H1 (cell line): ENCODE data around the gene PHF14. TPM values are rescaled to one million over a fixed set of nuclear protein-coding genes. Genes with fewer than 3 reads are reported as not detected.

ENCODE experiments used
- CTCF ChIA-PET: fragments of 300-600 bp; sonication (Branson Sonifier 250); formaldehyde crosslinking; loops from one replicate; lab custom pipeline; 2021; ENCODE audit not compliant: partially characterized antibody; lab: Charles Lee
- POLR2A ChIA-PET: fragments of 300-600 bp; sonication (Branson Sonifier 250); formaldehyde crosslinking; loops from one replicate; lab custom pipeline; 2021; ENCODE audit warnings: inconsistent platforms; ENCODE audit not compliant: partially characterized antibody; lab: Charles Lee
- DNase-seq, 2 experiments: peaks; one replicate each; pipeline versions ENCODE4 v3.0.0 to v3.0.0-alpha.2; 2010 to 2022; ENCODE audit warnings: low spot score in 2 of 2, low read depth in 1 of 2, mixed read lengths in 1 of 2
- FAIRE-seq: peaks from 2 replicates; lab custom pipeline; 2011; peaks lifted over from hg19 to GRCh38; lab: Jason Lieb, UNC
- H2AFZ ChIP-seq: 2 replicates; pipeline ENCODE4 v1.8.1; 2012; ENCODE audit warnings: low read length, inconsistent platforms
- H2AK5ac ChIP-seq: 2 replicates; pipeline ENCODE4 v1.6.1; 2013; ENCODE audit warnings: low read depth, low read length
- H2BK120ac ChIP-seq: replicated peaks from 2 replicates; pipeline ENCODE3; 2013; ENCODE audit warnings: low read depth, low read length, inconsistent platforms
- H2BK12ac ChIP-seq: 2 replicates; pipeline ENCODE4 v1.6.1; 2013; ENCODE audit warnings: low read depth, low read length
- H2BK15ac ChIP-seq: 2 replicates; pipeline ENCODE4 v1.6.1; 2013; ENCODE audit warnings: low read length
- H2BK20ac ChIP-seq: 2 replicates; pipeline ENCODE4 v1.6.1; 2013; ENCODE audit warnings: low read length
- H2BK5ac ChIP-seq: 2 replicates; pipeline ENCODE4 v1.6.1; 2013; ENCODE audit warnings: low read depth, low read length
- H3K14ac ChIP-seq: 2 replicates; pipeline ENCODE4 v1.6.1; 2013; ENCODE audit warnings: inconsistent platforms; ENCODE audit not compliant: insufficient read length
- H3K18ac ChIP-seq: 2 replicates; pipeline ENCODE4 v1.6.1; 2013; ENCODE audit warnings: low read length; ENCODE audit errors: extremely low read depth
- H3K23ac ChIP-seq: 2 replicates; pipeline ENCODE4 v1.6.1; 2013; ENCODE audit warnings: inconsistent platforms; ENCODE audit not compliant: insufficient read length
- H3K23me2 ChIP-seq: 2 replicates; pipeline ENCODE4 v1.6.1; 2013; ENCODE audit warnings: low read depth, low read length
- H3K27ac ChIP-seq: 2 replicates; pipeline ENCODE4 v1.6.1; 2011; ENCODE audit warnings: low read depth, low read length, inconsistent platforms
- H3K27me3 ChIP-seq, 4 experiments: replicated peaks in 1 of 4; 1 replicate in 1 of 4; 2 replicates in 3 of 4; pipeline versions ENCODE4 v1.6.1 to v1.8.1; 2011 to 2013; ENCODE audit warnings: low read length in 3 of 4, mild to moderate bottlenecking in 3 of 4, inconsistent platforms in 2 of 4, mixed read lengths in 2 of 4, moderate library complexity in 1 of 4; ENCODE audit not compliant: control insufficient read depth in 3 of 4, insufficient read depth in 3 of 4; ENCODE audit errors: extremely low read depth in 1 of 4
- H3K36me3 ChIP-seq, 4 experiments: 2 replicates each; pipeline versions ENCODE4 v1.6.1 to v1.8.1; 2011 to 2013; ENCODE audit warnings: mild to moderate bottlenecking in 4 of 4, low read length in 3 of 4, moderate library complexity in 2 of 4, control low read depth in 1 of 4, inconsistent platforms in 1 of 4; ENCODE audit not compliant: insufficient read depth in 4 of 4, control insufficient read depth in 2 of 4
- H3K4ac ChIP-seq: replicated peaks from 2 replicates; pipeline ENCODE3; 2013; ENCODE audit warnings: low read length, low read depth, mixed read lengths, inconsistent platforms; ENCODE audit not compliant: insufficient read length
- H3K4me1 ChIP-seq, 4 experiments: replicated peaks in 1 of 4; 1 replicate in 1 of 4; 2 replicates in 3 of 4; pipeline versions ENCODE4 v1.6.1 to v1.8.1; 2011 to 2013; ENCODE audit warnings: low read length in 3 of 4, inconsistent platforms in 2 of 4, mixed read lengths in 1 of 4; ENCODE audit not compliant: insufficient read depth in 4 of 4, control insufficient read depth in 3 of 4
- H3K4me2 ChIP-seq, 2 experiments: 2 replicates each; pipeline versions ENCODE4 v1.6.1 to v1.8.1; 2011 to 2013; ENCODE audit warnings: low read depth in 2 of 2, low read length in 2 of 2, control low read depth in 1 of 2, inconsistent platforms in 1 of 2, mild to moderate bottlenecking in 1 of 2; ENCODE audit not compliant: insufficient read depth in 1 of 2
- H3K4me3 ChIP-seq, 4 experiments: fragments of 200-600, 300-600 bp in 1 of 4; sonication (generic), shearing (Covaris generic), sonication (Bioruptor Twin) in 1 of 4; 2 replicates each; pipeline versions ENCODE4 v1.5.1 to v1.8.1; 2011 to 2016; ENCODE audit warnings: low read length in 4 of 4, low read depth in 3 of 4, control low read depth in 2 of 4, inconsistent platforms in 2 of 4, mild to moderate bottlenecking in 2 of 4, mixed read lengths in 1 of 4, moderate library complexity in 1 of 4; ENCODE audit not compliant: insufficient read depth in 2 of 4; ENCODE audit errors: extremely low read depth in 1 of 4
- H3K56ac ChIP-seq: replicated peaks from 2 replicates; pipeline ENCODE3; 2013; ENCODE audit warnings: low read depth, mild to moderate bottlenecking, mixed read lengths, low read length, inconsistent platforms; ENCODE audit not compliant: insufficient read length
- H3K79me1 ChIP-seq: 2 replicates; pipeline ENCODE4 v1.6.1; 2013; ENCODE audit warnings: low read depth, low read length, control low read depth
- H3K79me2 ChIP-seq, 2 experiments: 2 replicates each; pipeline versions ENCODE4 v1.6.1 to v1.8.1; 2012 to 2013; ENCODE audit warnings: low read length in 2 of 2, mild to moderate bottlenecking in 2 of 2, inconsistent platforms in 1 of 2; ENCODE audit not compliant: insufficient read depth in 2 of 2, control insufficient read depth in 1 of 2
- H3K9ac ChIP-seq, 4 experiments: replicated peaks in 1 of 4; 1 replicate in 1 of 4; 2 replicates in 3 of 4; pipeline versions ENCODE4 v1.6.1 to v1.8.1; 2011 to 2013; ENCODE audit warnings: low read depth in 3 of 4, low read length in 3 of 4, control low read depth in 2 of 4, mild to moderate bottlenecking in 2 of 4, moderate library complexity in 2 of 4, inconsistent platforms in 1 of 4; ENCODE audit errors: extremely low read depth in 1 of 4
- H3K9me3 ChIP-seq, 2 experiments: 2 replicates each; pipeline versions ENCODE4 v1.6.1 to v1.8.1; 2012 to 2013; ENCODE audit warnings: mild to moderate bottlenecking in 2 of 2, moderate library complexity in 2 of 2, control low read depth in 1 of 2, inconsistent platforms in 1 of 2, low read depth in 1 of 2, low read length in 1 of 2, mixed read lengths in 1 of 2; ENCODE audit not compliant: insufficient read depth in 2 of 2
- H4K20me1 ChIP-seq, 2 experiments: replicated peaks in 1 of 2; 2 replicates each; pipeline versions ENCODE3 to v1.8.1; 2011 to 2013; ENCODE audit warnings: inconsistent platforms in 2 of 2, low read length in 2 of 2, mild to moderate bottlenecking in 1 of 2; ENCODE audit not compliant: insufficient read depth in 2 of 2, control insufficient read depth in 1 of 2
- H4K5ac ChIP-seq: 2 replicates; pipeline ENCODE4 v1.6.1; 2013; ENCODE audit warnings: low read length, low read depth, mixed read lengths, inconsistent platforms; ENCODE audit not compliant: insufficient read length
- H4K8ac ChIP-seq: 2 replicates; pipeline ENCODE4 v1.8.0; 2013; ENCODE audit warnings: mild to moderate bottlenecking, moderate library complexity, low read length, inconsistent platforms; ENCODE audit not compliant: insufficient read depth; ENCODE audit errors: extremely low read depth
- H4K91ac ChIP-seq: replicated peaks from 2 replicates; pipeline ENCODE3; 2013; ENCODE audit warnings: low read length, mixed read lengths, inconsistent platforms; ENCODE audit not compliant: insufficient read length
- CBX8 ChIP-seq: fragments of 300-800, 300-1000 bp; sonication (generic); IDR thresholded peaks from 2 replicates; pipeline ENCODE4 v1.7.1; 2016; ENCODE audit warnings: low read depth, low read length, borderline replicate concordance
- CREB1 ChIP-seq: IDR thresholded peaks from 2 replicates; pipeline ENCODE4 v1.6.1; 2012; ENCODE audit warnings: inconsistent platforms
- FOSL1 ChIP-seq: IDR thresholded peaks from 2 replicates; pipeline ENCODE4 v1.6.1; 2011; ENCODE audit warnings: mild to moderate bottlenecking, low read depth, low read length, moderate library complexity; ENCODE audit not compliant: insufficient read depth
- HDAC2 ChIP-seq, 2 experiments: fragments of 300-600 bp in 1 of 2; sonication (generic) in 1 of 2; IDR thresholded peaks; 2 replicates each; pipeline ENCODE4 v1.6.1; 2011 to 2012; ENCODE audit warnings: low read depth in 2 of 2, low read length in 2 of 2, mild to moderate bottlenecking in 2 of 2, moderate library complexity in 2 of 2, borderline replicate concordance in 1 of 2, inconsistent platforms in 1 of 2
- NANOG ChIP-seq: IDR thresholded peaks from 2 replicates; pipeline ENCODE4 v1.6.1; 2011; ENCODE audit warnings: low read length, low read depth, mild to moderate bottlenecking, inconsistent platforms; ENCODE audit not compliant: insufficient read depth, poor library complexity, severe bottlenecking
- RAD21 ChIP-seq, 2 experiments: IDR thresholded peaks in 1 of 2; conservative IDR thresholded peaks in 1 of 2; 2 replicates each; pipeline ENCODE4 v1.6.1; 2011; ENCODE audit warnings: low read depth in 2 of 2, low read length in 2 of 2, improper control_type of control experiment in 1 of 2, inconsistent platforms in 1 of 2, mild to moderate bottlenecking in 1 of 2, moderate library complexity in 1 of 2
- RBBP5 ChIP-seq: IDR thresholded peaks from 2 replicates; pipeline ENCODE4 v1.7.1; 2012; ENCODE audit warnings: low read depth, mild to moderate bottlenecking, inconsistent platforms, low read length, moderate library complexity, borderline replicate concordance
- SAP30 ChIP-seq: fragments of 300-600 bp; sonication (generic); IDR thresholded peaks from 2 replicates; pipeline ENCODE4 v1.7.1; 2012; ENCODE audit warnings: low read length, moderate library complexity, mild to moderate bottlenecking, inconsistent platforms; ENCODE audit not compliant: insufficient read depth, insufficient replicate concordance
- TAF1 ChIP-seq: IDR thresholded peaks from 2 replicates; pipeline ENCODE4 v1.6.1; 2011; ENCODE audit warnings: mild to moderate bottlenecking, low read depth, low read length
- TEAD4 ChIP-seq: IDR thresholded peaks from 2 replicates; pipeline ENCODE4 v1.6.1; 2012; ENCODE audit warnings: low read depth, low read length, inconsistent platforms, mixed read lengths
- ZNF274 ChIP-seq: IDR thresholded peaks from 2 replicates; pipeline ENCODE4 v1.7.0; 2012; ENCODE audit warnings: low read length, borderline replicate concordance; ENCODE audit errors: extremely low read depth
- polyA plus RNA-seq, 7 experiments: library from polyadenylated mRNA; depleted of rRNA in 3 of 7; stranded (reverse) in 5 of 7; unstranded in 2 of 7; fragments of >200 nt in 5 of 7; fragments of 200-250 nt in 2 of 7; gene quantifications; 1 replicate in 5 of 7; 2 replicates in 1 of 7; 4 replicates in 1 of 7; pipeline versions ENCODE4 v1.2.1 to v1.2.3, GENCODE V29; 2011 to 2013; ENCODE audit warnings: missing spikeins in 2 of 7, mixed read lengths in 2 of 7
- total RNA-seq: library from RNA; stranded (reverse); fragmentation: NEBNext Ultra II Directional; extraction: Animal tissue kit (Norgen Biotek cat#: 25700); gene quantifications from 2 replicates; pipeline ENCODE4 v1.2.1, GENCODE V29; 2021
- TF ChIP-seq, protein P1 (sequence below), 3 experiments: IDR thresholded peaks; 1 replicate in 2 of 3; 2 replicates in 1 of 3; pipeline versions ENCODE4 v1.5.1 to v1.6.1; 2011; ENCODE audit warnings: low read length in 3 of 3, mild to moderate bottlenecking in 3 of 3, inconsistent platforms in 2 of 3, low read depth in 1 of 3, moderate library complexity in 1 of 3; ENCODE audit not compliant: insufficient read depth in 1 of 3; ENCODE audit errors: control extremely low read depth in 1 of 3

Gene PHF14
- total and polyA plus RNA-seq, 2 of the 8 experiments (the other 6 are each of a cell fraction or from before 2014, with no cell fraction given): 17.9 to 70.6 TPM

DNA sequence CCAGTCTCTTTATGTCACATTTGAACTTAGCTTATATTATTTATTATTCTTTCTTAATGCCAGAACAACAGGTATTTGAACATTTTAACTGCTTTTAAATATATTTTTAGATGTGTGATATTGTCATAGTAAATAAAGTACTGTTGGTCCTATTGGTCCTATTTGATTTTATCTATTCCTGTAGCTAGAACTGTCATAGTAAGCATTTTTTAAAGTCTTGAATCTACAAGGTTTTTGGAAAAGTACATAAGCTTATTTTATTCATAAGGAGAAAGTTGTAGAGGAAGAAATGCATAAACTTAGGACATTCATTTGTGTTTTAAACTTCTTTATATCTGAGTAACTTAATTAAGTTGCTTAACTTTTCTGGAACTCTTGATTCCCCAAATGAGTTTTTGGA lies 136.0 kb downstream of the PHF14 start:
- Histone ChIP-seq H3K79me1 (no peaks in the 10 kb centered on the region), H3K27me3 (no peaks in the 10 kb centered on the region), H2AK5ac (no peak overlapping the region), H3K27ac (no peak overlapping the region), H2BK20ac (no peak overlapping the region), H3K4me2 (no peak overlapping the region), H3K36me3 (peaks cover 0 to 2% (median 0%) of the 10 kb centered on the region in 4 experiments; a peak in 3 of 8 replicates), H4K91ac (no peak overlapping the region), H2BK120ac (no peak overlapping the region), H3K79me2 (no peaks in the 10 kb centered on the region), H3K23me2 (no peaks in the 10 kb centered on the region), H3K9ac (no peak overlapping the region), H3K4me3 (no peak overlapping the region), H3K14ac (no peak overlapping the region), H2BK15ac (no peak overlapping the region), H2AFZ (no peak overlapping the region), H4K5ac (no peak overlapping the region), H4K20me1 (no peaks in the 10 kb centered on the region), H3K9me3 (no peaks in the 10 kb centered on the region), H2BK5ac (no peak overlapping the region), H4K8ac (no peak overlapping the region), H3K4me1 (no peaks in the 10 kb centered on the region), H2BK12ac (no peak overlapping the region), H3K23ac (no peak overlapping the region), H3K18ac (no peak overlapping the region), H3K56ac (no peak overlapping the region), H3K4ac (no peak overlapping the region)
- CTCF ChIA-PET: no interaction called here
- no peak for FAIRE-seq
- no peak for DNase-seq
- POLR2A ChIA-PET: no interaction called here
- no peak for TF ChIP-seq FOSL1
- no peak for TF ChIP-seq NANOG
- no peak for TF ChIP-seq RBBP5
- no peak for TF ChIP-seq CREB1
- no peak for TF ChIP-seq RAD21 (IDR thresholded peaks at IDR 0.05 in 1 of 2, conservative IDR thresholded peaks at IDR 0.05 in 1 of 2; ENCODE audit: low read depth in 2 of 2, low read length in 2 of 2)
- TF ChIP-seq SAP30: no peak
- TF ChIP-seq TEAD4: no peak
- TF ChIP-seq CBX8: no peak
- TF ChIP-seq, protein P1, sequence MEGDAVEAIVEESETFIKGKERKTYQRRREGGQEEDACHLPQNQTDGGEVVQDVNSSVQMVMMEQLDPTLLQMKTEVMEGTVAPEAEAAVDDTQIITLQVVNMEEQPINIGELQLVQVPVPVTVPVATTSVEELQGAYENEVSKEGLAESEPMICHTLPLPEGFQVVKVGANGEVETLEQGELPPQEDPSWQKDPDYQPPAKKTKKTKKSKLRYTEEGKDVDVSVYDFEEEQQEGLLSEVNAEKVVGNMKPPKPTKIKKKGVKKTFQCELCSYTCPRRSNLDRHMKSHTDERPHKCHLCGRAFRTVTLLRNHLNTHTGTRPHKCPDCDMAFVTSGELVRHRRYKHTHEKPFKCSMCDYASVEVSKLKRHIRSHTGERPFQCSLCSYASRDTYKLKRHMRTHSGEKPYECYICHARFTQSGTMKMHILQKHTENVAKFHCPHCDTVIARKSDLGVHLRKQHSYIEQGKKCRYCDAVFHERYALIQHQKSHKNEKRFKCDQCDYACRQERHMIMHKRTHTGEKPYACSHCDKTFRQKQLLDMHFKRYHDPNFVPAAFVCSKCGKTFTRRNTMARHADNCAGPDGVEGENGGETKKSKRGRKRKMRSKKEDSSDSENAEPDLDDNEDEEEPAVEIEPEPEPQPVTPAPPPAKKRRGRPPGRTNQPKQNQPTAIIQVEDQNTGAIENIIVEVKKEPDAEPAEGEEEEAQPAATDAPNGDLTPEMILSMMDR (IDR thresholded peaks at IDR 0.05; ENCODE audit: control extremely low read depth in 1 of 3, insufficient read depth in 1 of 3, low read depth in 1 of 3, low read length in 3 of 3): no peak
- no peak for TF ChIP-seq ZNF274
- TF ChIP-seq TAF1: no peak
- TF ChIP-seq HDAC2 (IDR thresholded peaks at IDR 0.05; ENCODE audit: borderline replicate concordance in 1 of 2, low read depth in 2 of 2, low read length in 2 of 2): no peak
